Spleen (tissue), 7 donors: ENCODE results near the gene HMGCLL1.

ENCODE experiments used
- POLR2A ChIP-seq, 3 donors: fragments of 450-650 bp; IDR thresholded peaks; one replicate each; pipeline ENCODE4 v1.5.1; 2017; ENCODE audit warnings: antibody characterized with exemption in 3 of 3, mild to moderate bottlenecking in 1 of 3
- TF ChIP-seq, protein P1 (sequence below), 11 experiments: fragments of 200-600 bp in 7 of 11; fragments of 450-650 bp in 4 of 11; sonication (generic) in 4 of 11; IDR thresholded peaks in 8 of 11; conservative IDR thresholded peaks in 3 of 11; 1 replicate in 7 of 11; 2 replicates in 4 of 11; pipeline versions ENCODE4 v1.4.0 to v1.8.0; 2016 to 2021; ENCODE audit warnings: antibody characterized with exemption in 11 of 11, inconsistent platforms in 4 of 11, mild to moderate bottlenecking in 1 of 11
- donor health status: DM: no; HTN: no; CAD: no; lungs with moderate emphysema.
- donor health status: DM: no; HTN: no; CAD: no.
- donor health status: DM: no; HTN: no; CAD: no.

DNA sequence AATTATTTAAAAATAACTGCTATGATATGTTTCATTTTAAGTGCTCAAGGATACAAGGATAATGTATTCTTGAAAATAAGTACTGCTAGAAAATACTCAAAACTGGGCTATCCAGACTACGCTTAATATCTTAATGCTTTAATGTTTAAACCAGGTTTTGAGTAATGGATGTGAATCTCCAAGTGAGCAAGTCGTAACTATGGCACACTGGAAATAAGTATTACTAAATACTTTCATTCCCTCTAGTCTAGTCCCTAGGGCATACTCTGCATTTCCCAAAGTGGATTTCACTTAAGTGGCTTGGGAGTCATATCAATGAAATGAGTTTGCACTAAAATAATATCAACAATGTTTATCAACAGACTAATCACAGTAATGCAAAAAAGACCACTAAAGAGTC lies 48.1 kb downstream of the HMGCLL1 start:
- TF ChIP-seq, protein P1, sequence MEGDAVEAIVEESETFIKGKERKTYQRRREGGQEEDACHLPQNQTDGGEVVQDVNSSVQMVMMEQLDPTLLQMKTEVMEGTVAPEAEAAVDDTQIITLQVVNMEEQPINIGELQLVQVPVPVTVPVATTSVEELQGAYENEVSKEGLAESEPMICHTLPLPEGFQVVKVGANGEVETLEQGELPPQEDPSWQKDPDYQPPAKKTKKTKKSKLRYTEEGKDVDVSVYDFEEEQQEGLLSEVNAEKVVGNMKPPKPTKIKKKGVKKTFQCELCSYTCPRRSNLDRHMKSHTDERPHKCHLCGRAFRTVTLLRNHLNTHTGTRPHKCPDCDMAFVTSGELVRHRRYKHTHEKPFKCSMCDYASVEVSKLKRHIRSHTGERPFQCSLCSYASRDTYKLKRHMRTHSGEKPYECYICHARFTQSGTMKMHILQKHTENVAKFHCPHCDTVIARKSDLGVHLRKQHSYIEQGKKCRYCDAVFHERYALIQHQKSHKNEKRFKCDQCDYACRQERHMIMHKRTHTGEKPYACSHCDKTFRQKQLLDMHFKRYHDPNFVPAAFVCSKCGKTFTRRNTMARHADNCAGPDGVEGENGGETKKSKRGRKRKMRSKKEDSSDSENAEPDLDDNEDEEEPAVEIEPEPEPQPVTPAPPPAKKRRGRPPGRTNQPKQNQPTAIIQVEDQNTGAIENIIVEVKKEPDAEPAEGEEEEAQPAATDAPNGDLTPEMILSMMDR (IDR thresholded peaks at IDR 0.05 in 8 of 11, conservative IDR thresholded peaks at IDR 0.05 in 3 of 11): no peak
- no peak for TF ChIP-seq POLR2A (IDR thresholded peaks at IDR 0.05)
